ENCODE data around the gene FAIM2.
A peak's percentile ranks its signal among the peaks of the same experiment; 100 is the strongest.

The FAIM2 gene

DNA sequence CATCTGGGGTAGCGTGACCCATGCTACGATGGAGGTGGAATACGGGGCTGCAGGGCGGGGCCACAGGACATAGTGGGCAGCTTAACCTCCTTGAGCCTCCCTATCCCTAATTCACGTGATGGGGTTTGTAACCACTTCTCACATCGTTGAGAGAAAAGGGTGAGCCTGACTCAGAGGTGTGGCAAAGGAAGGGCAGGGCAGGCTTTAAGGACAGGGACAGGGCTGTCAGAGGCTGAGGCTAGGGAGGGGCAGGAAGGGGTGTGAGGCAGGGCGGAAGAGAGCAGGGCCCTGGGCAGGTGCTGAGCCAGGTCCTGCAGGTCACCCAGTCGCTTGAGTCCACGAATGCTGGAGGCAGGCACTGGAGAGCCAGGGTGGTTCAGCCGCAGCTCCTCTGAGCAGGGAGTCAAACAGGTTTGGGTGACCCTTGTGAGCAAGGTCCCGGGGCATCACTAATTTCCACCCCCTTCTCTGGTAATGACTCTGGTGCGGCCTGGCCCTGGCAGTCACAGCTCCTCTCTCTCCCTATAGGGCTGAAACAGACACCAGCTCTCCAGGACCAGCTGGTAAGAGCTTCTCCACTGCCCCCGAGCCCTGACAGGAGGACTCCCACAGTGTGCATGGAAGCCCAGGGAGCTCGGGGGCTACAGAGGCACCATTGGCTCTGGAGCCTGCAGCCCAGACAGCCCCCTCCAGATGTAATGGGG lies 39.4 kb upstream of the FAIM2 start:
- H3K4me3 ChIP-seq (ENCODE audit: low read depth, low read length): no peak overlapping the region
- ChIA-PET CTCF (interaction anchor here (0.6 to 2.3 kb wide), 10 partner anchors 13 to 215 kb away, joined by 3 to 8 read pairs (median 4); no protein-coding TSS in a partner anchor), POLR2A (no interaction called here)
- TF ChIP-seq, protein P1, sequence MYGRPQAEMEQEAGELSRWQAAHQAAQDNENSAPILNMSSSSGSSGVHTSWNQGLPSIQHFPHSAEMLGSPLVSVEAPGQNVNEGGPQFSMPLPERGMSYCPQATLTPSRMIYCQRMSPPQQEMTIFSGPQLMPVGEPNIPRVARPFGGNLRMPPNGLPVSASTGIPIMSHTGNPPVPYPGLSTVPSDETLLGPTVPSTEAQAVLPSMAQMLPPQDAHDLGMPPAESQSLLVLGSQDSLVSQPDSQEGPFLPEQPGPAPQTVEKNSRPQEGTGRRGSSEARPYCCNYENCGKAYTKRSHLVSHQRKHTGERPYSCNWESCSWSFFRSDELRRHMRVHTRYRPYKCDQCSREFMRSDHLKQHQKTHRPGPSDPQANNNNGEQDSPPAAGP (tag by site-specific recombination; IDR thresholded peaks at IDR 0.05): peak; percentile 59; the same call in 1 of the 2 replicates
- TF ChIP-seq KLF1 (tag by site-specific recombination; IDR thresholded peaks at IDR 0.05): peak; percentile 87
- no peak for TF ChIP-seq ZNF473 (tag by site-specific recombination; IDR thresholded peaks at IDR 0.05)
- H3K4me1 ChIP-seq (ENCODE audit: control insufficient read depth, insufficient read depth, low read length): no peaks in the 10 kb centered on the region
- H3K36me3 ChIP-seq (ENCODE audit: control insufficient read depth in 2 of 2, insufficient read depth in 1 of 2, low read length in 2 of 2): no peaks in the 10 kb centered on the region
- no peaks in the 10 kb centered on the region for H3K9me3 ChIP-seq (ENCODE audit: control insufficient read depth, insufficient read depth, low read depth, low read length)
- H3K27ac ChIP-seq (ENCODE audit: extremely low read depth, low read depth, low read length): no peak overlapping the region

DNA sequence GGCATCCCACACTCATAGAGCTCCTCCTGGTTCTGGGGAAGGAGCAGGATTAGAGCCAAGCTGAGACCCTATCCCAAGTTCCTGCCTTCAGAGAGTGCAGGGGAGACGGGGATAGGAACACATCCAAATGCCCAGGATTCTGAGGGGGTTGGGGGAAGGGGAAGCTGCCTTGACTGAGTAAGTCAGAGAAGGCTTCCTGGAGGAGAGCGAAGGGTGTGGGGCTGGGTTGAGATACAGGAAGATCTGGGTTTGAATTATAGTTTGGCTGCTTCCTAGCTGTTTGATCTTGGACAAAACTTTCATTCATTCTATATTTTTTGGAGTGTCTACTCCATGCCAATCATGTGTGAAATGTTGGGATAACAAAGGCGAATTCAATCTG lies 38.8 kb upstream of the FAIM2 start:
- H3K9me3 ChIP-seq (ENCODE audit: control insufficient read depth, insufficient read depth, low read depth, low read length): no peaks in the 10 kb centered on the region
- no peak overlapping the region for H3K27ac ChIP-seq (ENCODE audit: extremely low read depth, low read depth, low read length)
- H3K4me1 ChIP-seq (ENCODE audit: control insufficient read depth, insufficient read depth, low read length): no peaks in the 10 kb centered on the region
- H3K4me3 ChIP-seq (ENCODE audit: low read depth, low read length): no peak overlapping the region
- CTCF ChIA-PET: interaction anchor here (0.7 to 2.3 kb wide), 6 partner anchors 25 to 182 kb away, joined by 3 to 7 read pairs (median 5); no protein-coding TSS in a partner anchor
- TF ChIP-seq ZNF626 (tag by site-specific recombination; IDR thresholded peaks at IDR 0.05): no peak
- TF ChIP-seq ZNF366 (tag by site-specific recombination; conservative IDR thresholded peaks at IDR 0.05): no peak
- TF ChIP-seq, protein P2, sequence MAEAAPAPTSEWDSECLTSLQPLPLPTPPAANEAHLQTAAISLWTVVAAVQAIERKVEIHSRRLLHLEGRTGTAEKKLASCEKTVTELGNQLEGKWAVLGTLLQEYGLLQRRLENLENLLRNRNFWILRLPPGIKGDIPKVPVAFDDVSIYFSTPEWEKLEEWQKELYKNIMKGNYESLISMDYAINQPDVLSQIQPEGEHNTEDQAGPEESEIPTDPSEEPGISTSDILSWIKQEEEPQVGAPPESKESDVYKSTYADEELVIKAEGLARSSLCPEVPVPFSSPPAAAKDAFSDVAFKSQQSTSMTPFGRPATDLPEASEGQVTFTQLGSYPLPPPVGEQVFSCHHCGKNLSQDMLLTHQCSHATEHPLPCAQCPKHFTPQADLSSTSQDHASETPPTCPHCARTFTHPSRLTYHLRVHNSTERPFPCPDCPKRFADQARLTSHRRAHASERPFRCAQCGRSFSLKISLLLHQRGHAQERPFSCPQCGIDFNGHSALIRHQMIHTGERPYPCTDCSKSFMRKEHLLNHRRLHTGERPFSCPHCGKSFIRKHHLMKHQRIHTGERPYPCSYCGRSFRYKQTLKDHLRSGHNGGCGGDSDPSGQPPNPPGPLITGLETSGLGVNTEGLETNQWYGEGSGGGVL (tag by site-specific recombination; IDR thresholded peaks at IDR 0.05): no peak
- POLR2A ChIA-PET: no interaction called here
- no peaks in the 10 kb centered on the region for H3K36me3 ChIP-seq (ENCODE audit: control insufficient read depth in 2 of 2, insufficient read depth in 1 of 2, low read length in 2 of 2)

DNA sequence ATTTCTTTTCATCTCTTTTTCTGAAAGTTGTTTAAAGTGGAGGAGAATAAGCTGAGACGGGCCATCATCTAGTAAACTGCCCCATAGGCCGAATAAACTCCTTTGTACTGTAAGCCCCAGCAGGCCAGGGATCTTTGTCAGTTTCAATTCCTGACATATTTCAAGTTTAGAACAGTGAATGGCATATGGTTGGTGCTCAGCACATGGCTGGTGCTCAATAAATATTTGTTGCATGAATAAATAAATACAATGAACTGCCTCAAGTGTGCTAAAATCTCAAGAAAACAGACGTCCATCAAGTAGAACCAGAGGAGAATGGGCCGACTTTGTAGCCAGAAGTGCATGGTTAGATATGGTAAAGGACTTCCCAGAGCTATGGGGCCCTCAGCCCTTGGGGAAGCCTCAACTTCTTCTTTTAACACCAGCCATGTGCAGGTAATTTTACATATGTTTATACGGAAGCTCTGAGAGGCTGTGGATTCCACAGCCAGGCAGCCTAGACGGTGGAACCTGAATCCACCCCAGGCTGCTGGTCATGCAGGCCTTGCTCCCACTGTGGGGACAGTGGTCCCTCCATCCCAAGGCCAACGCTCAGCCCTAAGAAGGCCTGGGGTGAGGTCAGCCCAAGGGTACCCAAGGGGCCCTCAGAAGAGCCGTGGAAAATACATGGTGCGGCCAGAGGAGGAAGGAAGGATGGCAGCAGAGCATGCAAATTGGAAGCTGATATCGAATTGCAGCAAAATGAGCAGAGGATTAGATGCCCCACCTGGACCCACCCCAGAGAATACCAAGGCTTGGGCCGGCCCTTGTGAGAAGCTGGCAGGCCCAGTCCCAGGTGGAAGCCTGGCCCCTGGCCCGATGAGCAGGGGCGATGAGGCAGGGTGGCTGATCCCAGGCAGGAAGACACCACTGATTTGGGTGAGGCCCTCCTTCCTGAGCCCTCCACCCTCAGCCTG lies 38.1 kb upstream of the FAIM2 start:
- no peaks in the 10 kb centered on the region for H3K36me3 ChIP-seq (ENCODE audit: control insufficient read depth in 2 of 2, insufficient read depth in 1 of 2, low read length in 2 of 2)
- no peak overlapping the region for H3K4me3 ChIP-seq (ENCODE audit: low read depth, low read length)
- H3K27ac ChIP-seq (ENCODE audit: extremely low read depth, low read depth, low read length): no peak overlapping the region
- H3K9me3 ChIP-seq (ENCODE audit: control insufficient read depth, insufficient read depth, low read depth, low read length): no peaks in the 10 kb centered on the region
- CTCF ChIA-PET: interaction anchor here (0.9 to 2.3 kb wide), 5 partner anchors 24 to 129 kb away, joined by 3 to 7 read pairs (median 5); no protein-coding TSS in a partner anchor
- POLR2A ChIA-PET: interaction anchor here (0.5 kb wide), 1 partner anchor 149 kb away, joined by 4 read pairs; no protein-coding TSS in a partner anchor
- H3K4me1 ChIP-seq (ENCODE audit: control insufficient read depth, insufficient read depth, low read length): no peaks in the 10 kb centered on the region
- TF ChIP-seq KLF7 (tag by site-specific recombination; IDR thresholded peaks at IDR 0.05; ENCODE audit: borderline replicate concordance) (no peak), ZIC2 (tag by site-specific recombination; IDR thresholded peaks at IDR 0.05) (no peak), ZNF23 (tag by site-specific recombination; IDR thresholded peaks at IDR 0.05; ENCODE audit: borderline replicate concordance) (no peak), ZSCAN16 (tag by site-specific recombination; IDR thresholded peaks at IDR 0.05) (no peak), WT1 (tag by site-specific recombination; IDR thresholded peaks at IDR 0.05) (no peak), GFI1B (tag by site-specific recombination; IDR thresholded peaks at IDR 0.05) (no peak), ZNF37A (tag by site-specific recombination; IDR thresholded peaks at IDR 0.05) (no peak)
- TF ChIP-seq, protein P3, sequence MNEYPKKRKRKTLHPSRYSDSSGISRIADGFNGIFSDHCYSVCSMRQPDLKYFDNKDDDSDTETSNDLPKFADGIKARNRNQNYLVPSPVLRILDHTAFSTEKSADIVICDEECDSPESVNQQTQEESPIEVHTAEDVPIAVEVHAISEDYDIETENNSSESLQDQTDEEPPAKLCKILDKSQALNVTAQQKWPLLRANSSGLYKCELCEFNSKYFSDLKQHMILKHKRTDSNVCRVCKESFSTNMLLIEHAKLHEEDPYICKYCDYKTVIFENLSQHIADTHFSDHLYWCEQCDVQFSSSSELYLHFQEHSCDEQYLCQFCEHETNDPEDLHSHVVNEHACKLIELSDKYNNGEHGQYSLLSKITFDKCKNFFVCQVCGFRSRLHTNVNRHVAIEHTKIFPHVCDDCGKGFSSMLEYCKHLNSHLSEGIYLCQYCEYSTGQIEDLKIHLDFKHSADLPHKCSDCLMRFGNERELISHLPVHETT (tag by site-specific recombination; IDR thresholded peaks at IDR 0.05): no peak
- TF ChIP-seq, protein P4, sequence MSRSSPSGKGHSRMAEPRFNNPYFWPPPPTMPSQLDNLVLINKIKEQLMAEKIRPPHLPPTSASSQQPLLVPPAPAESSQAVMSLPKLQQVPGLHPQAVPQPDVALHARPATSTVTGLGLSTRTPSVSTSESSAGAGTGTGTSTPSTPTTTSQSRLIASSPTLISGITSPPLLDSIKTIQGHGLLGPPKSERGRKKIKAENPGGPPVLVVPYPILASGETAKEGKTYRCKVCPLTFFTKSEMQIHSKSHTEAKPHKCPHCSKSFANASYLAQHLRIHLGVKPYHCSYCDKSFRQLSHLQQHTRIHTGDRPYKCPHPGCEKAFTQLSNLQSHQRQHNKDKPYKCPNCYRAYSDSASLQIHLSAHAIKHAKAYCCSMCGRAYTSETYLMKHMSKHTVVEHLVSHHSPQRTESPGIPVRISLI (tag by site-specific recombination; IDR thresholded peaks at IDR 0.05): no peak
- TF ChIP-seq, protein P5, sequence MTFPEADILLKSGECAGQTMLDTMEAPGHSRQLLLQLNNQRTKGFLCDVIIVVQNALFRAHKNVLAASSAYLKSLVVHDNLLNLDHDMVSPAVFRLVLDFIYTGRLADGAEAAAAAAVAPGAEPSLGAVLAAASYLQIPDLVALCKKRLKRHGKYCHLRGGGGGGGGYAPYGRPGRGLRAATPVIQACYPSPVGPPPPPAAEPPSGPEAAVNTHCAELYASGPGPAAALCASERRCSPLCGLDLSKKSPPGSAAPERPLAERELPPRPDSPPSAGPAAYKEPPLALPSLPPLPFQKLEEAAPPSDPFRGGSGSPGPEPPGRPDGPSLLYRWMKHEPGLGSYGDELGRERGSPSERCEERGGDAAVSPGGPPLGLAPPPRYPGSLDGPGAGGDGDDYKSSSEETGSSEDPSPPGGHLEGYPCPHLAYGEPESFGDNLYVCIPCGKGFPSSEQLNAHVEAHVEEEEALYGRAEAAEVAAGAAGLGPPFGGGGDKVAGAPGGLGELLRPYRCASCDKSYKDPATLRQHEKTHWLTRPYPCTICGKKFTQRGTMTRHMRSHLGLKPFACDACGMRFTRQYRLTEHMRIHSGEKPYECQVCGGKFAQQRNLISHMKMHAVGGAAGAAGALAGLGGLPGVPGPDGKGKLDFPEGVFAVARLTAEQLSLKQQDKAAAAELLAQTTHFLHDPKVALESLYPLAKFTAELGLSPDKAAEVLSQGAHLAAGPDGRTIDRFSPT (tag by site-specific recombination; IDR thresholded peaks at IDR 0.05): no peak
- TF ChIP-seq, protein P6, sequence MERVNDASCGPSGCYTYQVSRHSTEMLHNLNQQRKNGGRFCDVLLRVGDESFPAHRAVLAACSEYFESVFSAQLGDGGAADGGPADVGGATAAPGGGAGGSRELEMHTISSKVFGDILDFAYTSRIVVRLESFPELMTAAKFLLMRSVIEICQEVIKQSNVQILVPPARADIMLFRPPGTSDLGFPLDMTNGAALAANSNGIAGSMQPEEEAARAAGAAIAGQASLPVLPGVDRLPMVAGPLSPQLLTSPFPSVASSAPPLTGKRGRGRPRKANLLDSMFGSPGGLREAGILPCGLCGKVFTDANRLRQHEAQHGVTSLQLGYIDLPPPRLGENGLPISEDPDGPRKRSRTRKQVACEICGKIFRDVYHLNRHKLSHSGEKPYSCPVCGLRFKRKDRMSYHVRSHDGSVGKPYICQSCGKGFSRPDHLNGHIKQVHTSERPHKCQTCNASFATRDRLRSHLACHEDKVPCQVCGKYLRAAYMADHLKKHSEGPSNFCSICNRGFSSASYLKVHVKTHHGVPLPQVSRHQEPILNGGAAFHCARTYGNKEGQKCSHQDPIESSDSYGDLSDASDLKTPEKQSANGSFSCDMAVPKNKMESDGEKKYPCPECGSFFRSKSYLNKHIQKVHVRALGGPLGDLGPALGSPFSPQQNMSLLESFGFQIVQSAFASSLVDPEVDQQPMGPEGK (tag by site-specific recombination; IDR thresholded peaks at IDR 0.05): no peak

Data from HEK293 (cell line).